Natural killer cell (primary cell): ENCODE measurements around the gene KLHL42. TPM values are rescaled to one million over a fixed set of nuclear protein-coding genes. Genes with fewer than 3 reads are reported as not detected.
A peak's percentile ranks its signal among the peaks of the same experiment; 100 is the strongest.

Source experiments
- ATAC-seq, 3 donors: fragments of 150-1000 bp in 2 of 3; fragments of 200-7000 bp in 1 of 3; cut with Tn5 transposase; 1 replicate in 1 of 3; 2 replicates in 2 of 3; pipeline ENCODE4 v1.10.0; 2021; ENCODE audit warnings: mild to moderate bottlenecking in 2 of 3, moderate library complexity in 2 of 3
- DNase-seq, 2 donors: peaks; one replicate each; pipeline versions ENCODE4 v3.0.0 to v3.0.0-alpha.2; 2013 to 2021; ENCODE audit warnings: mixed read lengths in 1 of 2
- H3K27ac ChIP-seq: one replicate; pipeline ENCODE4 v1.5.1; 2013; ENCODE audit warnings: mild to moderate bottlenecking, low read length
- H3K27me3 ChIP-seq: one replicate; pipeline ENCODE4 v1.6.1; 2013; ENCODE audit warnings: low read length; ENCODE audit not compliant: control insufficient read depth, insufficient read depth
- H3K36me3 ChIP-seq: one replicate; pipeline ENCODE4 v1.6.1; 2013; ENCODE audit warnings: low read length; ENCODE audit not compliant: control insufficient read depth, insufficient read depth
- H3K4me1 ChIP-seq: one replicate; pipeline ENCODE4 v1.6.1; 2013; ENCODE audit warnings: low read length; ENCODE audit not compliant: control insufficient read depth, insufficient read depth
- H3K4me3 ChIP-seq: one replicate; pipeline ENCODE4 v1.5.1; 2013; ENCODE audit warnings: low read length
- H3K9me3 ChIP-seq: one replicate; pipeline ENCODE4 v1.6.1; 2013; ENCODE audit warnings: low read length; ENCODE audit not compliant: control insufficient read depth, insufficient read depth
- H3K27ac Mint-ChIP-seq, 2 donors: one replicate each; pipeline ENCODE4 v1.8.0; 2022; ENCODE audit warnings: mild to moderate bottlenecking in 2 of 2, mixed read lengths in 2 of 2, moderate library complexity in 1 of 2
- H3K27me3 Mint-ChIP-seq, 2 donors: one replicate each; pipeline ENCODE4 v1.8.0; 2022; ENCODE audit warnings: low read depth in 2 of 2, mixed read lengths in 2 of 2
- H3K36me3 Mint-ChIP-seq: one replicate; pipeline ENCODE4 v1.8.0; 2022; ENCODE audit warnings: mixed read lengths
- H3K4me1 Mint-ChIP-seq, 2 donors: one replicate each; pipeline ENCODE4 v1.8.0; 2022; ENCODE audit warnings: mixed read lengths in 2 of 2
- H3K4me3 Mint-ChIP-seq: one replicate; pipeline ENCODE4 v1.8.0; 2022; ENCODE audit warnings: mild to moderate bottlenecking, moderate library complexity, mixed read lengths
- H3K9me3 Mint-ChIP-seq, 2 donors: one replicate each; pipeline ENCODE4 v1.8.0; 2022; ENCODE audit warnings: mixed read lengths in 2 of 2
- CTCF ChIP-seq: fragments of 200-600 bp; IDR thresholded peaks from one replicate; pipeline ENCODE4 v1.8.0; 2022; ENCODE audit warnings: antibody characterized with exemption
- WGBS: methylation state at CpG from one replicate; pipeline ENCODE4 v1.1.7; 2013; ENCODE audit warnings: missing lambda C conversion rate; ENCODE audit not compliant: insufficient coverage; 5-methylcytosine and 5-hydroxymethylcytosine counted together
- intact Hi-C: fragments of 100-400 bp; cut with micrococcal nuclease; formaldehyde crosslinking; loops from one replicate; pipeline ENCODE4 v1.14.2; 2022
- total RNA-seq, 4 donors: library from RNA; stranded (reverse); fragments of 120-200 nt in 1 of 4; gene quantifications; one replicate each; pipeline versions ENCODE4 v1.2.3 to v1.2.4, GENCODE V29; 2013 to 2022

KLHL42 gene
- total RNA-seq, 3 donors from 2014 or later (not counting 1 experiment from before 2014, with no cell fraction given), result 11.3 to 18.8 (median 14.7) TPM

GRCh38 chr12:27802936-27803335 lies 22.9 kb downstream of the KLHL42 start:
- Mint-ChIP-seq H3K4me1 (peaks cover 5 to 11% of the 10 kb centered on the region in 2 donors), H3K27me3 (peaks cover 0 to 5% of the 10 kb centered on the region in 2 donors), H3K4me3 (no peak overlapping the region), H3K36me3 (no peaks in the 10 kb centered on the region), H3K27ac (no peak overlapping the region), H3K9me3 (no peaks in the 10 kb centered on the region)
- H3K4me1 ChIP-seq, result peaks cover 10% of the 10 kb centered on the region
- no peak for ATAC-seq
- H3K27me3 ChIP-seq, result no peaks in the 10 kb centered on the region
- no peak for DNase-seq
- intact Hi-C loops, result no loop called here
- peaks cover 9% of the 10 kb centered on the region for H3K36me3 ChIP-seq
- no peak overlapping the region for H3K27ac ChIP-seq
- WGBS, result 90% methylated on average over 2 of the region's 2 CpGs
- no peak for TF ChIP-seq CTCF
- H3K9me3 ChIP-seq, result no peaks in the 10 kb centered on the region
- H3K4me3 ChIP-seq, result no peak overlapping the region

GRCh38 chr12:27805238-27805637 lies 25.2 kb downstream of the KLHL42 start:
- ATAC-seq (no peak), DNase-seq (no peak)
- Histone ChIP-seq H3K4me1 (peaks cover 10% of the 10 kb centered on the region), H3K36me3 (no peaks in the 10 kb centered on the region), H3K9me3 (no peaks in the 10 kb centered on the region), H3K27me3 (no peaks in the 10 kb centered on the region), H3K27ac (no peak overlapping the region), H3K4me3 (no peak overlapping the region)
- WGBS, result 33% methylated on average over 1 of the region's 1 CpG
- no peaks in the 10 kb centered on the region for H3K9me3 Mint-ChIP-seq
- no peak for TF ChIP-seq CTCF
- no peak overlapping the region for H3K27ac Mint-ChIP-seq
- H3K36me3 Mint-ChIP-seq, result no peaks in the 10 kb centered on the region
- H3K4me3 Mint-ChIP-seq, result no peak overlapping the region
- H3K27me3 Mint-ChIP-seq, result peaks cover 0 to 5% of the 10 kb centered on the region in 2 donors
- peaks cover 5 to 11% of the 10 kb centered on the region in 2 donors for H3K4me1 Mint-ChIP-seq
- intact Hi-C loops, result no loop called here

GRCh38 chr12:27806259-27806658 lies 26.2 kb downstream of the KLHL42 start:
- Mint-ChIP-seq H3K4me1 (peaks cover 0 to 11% of the 10 kb centered on the region in 2 donors), H3K4me3 (no peak overlapping the region), H3K27ac (peak overlapping the region in 1 of 2 donors; percentile 10), H3K36me3 (no peaks in the 10 kb centered on the region), H3K27me3 (peaks cover 5% of the 10 kb centered on the region in 2 donors), H3K9me3 (no peaks in the 10 kb centered on the region)
- H3K4me3 ChIP-seq, result no peak overlapping the region
- WGBS, result 87% methylated on average over 4 of the region's 4 CpGs
- H3K27ac ChIP-seq, result no peak overlapping the region
- DNase-seq, result no peak
- no peak for ATAC-seq
- peaks cover 10% of the 10 kb centered on the region for H3K4me1 ChIP-seq
- TF ChIP-seq CTCF, result no peak
- intact Hi-C loops, result no loop called here
- H3K36me3 ChIP-seq, result no peaks in the 10 kb centered on the region
- H3K27me3 ChIP-seq, result no peaks in the 10 kb centered on the region
- no peaks in the 10 kb centered on the region for H3K9me3 ChIP-seq

- H3K9me3 Mint-ChIP-seq, result no peaks in the 10 kb centered on the region
- H3K4me3 Mint-ChIP-seq, result peak overlapping the region; percentile 52
- 38% methylated on average over 6 of the region's 8 CpGs for WGBS
- no peaks in the 10 kb centered on the region for H3K36me3 Mint-ChIP-seq
- Histone ChIP-seq H3K4me1 (peaks cover 10% of the 10 kb centered on the region), H3K27ac (no peak overlapping the region), H3K27me3 (no peaks in the 10 kb centered on the region), H3K36me3 (no peaks in the 10 kb centered on the region), H3K4me3 (no peak overlapping the region), H3K9me3 (no peaks in the 10 kb centered on the region)
- ATAC-seq (peak in 1 of 3 donors; percentile 69), DNase-seq (peak in 1 of 2 donors; percentile 44)
- H3K27ac Mint-ChIP-seq, result peak overlapping the region in 1 of 2 donors; percentile 10
- peaks cover 8 to 9% of the 10 kb centered on the region in 2 donors for H3K27me3 Mint-ChIP-seq
- peaks cover 0 to 11% of the 10 kb centered on the region in 2 donors for H3K4me1 Mint-ChIP-seq
- TF ChIP-seq CTCF, result no peak
- intact Hi-C loops, result no loop called here
Measured at GRCh38 chr12:27807063-27807703, 27.1 kb downstream of the KLHL42 start.
